Cardiac fibroblast (primary cell): Measurements from ENCODE around the gene SH2D2A.
A peak's percentile ranks its signal among the peaks of the same experiment; 100 is the strongest.

ENCODE experiments used
- DNase-seq, 2 donors: peaks; one replicate each; pipeline versions ENCODE4 v3.0.0 to v3.0.0-alpha.2; 2010; ENCODE audit warnings: low read depth in 2 of 2
- H3K4me3 ChIP-seq, 2 donors: replicated peaks in 1 of 2; 1 replicate in 1 of 2; 2 replicates in 1 of 2; pipeline ENCODE4 v1.5.1; 2011; ENCODE audit warnings: low read depth in 2 of 2, low read length in 2 of 2, mild to moderate bottlenecking in 2 of 2, moderate library complexity in 1 of 2
- CTCF ChIP-seq: IDR thresholded peaks from one replicate; pipeline ENCODE4 v1.5.1; 2011; ENCODE audit warnings: low read depth, mild to moderate bottlenecking, low read length, inconsistent platforms

Gene SH2D2A

GRCh38 chr1:156809711-156810366 is 6.8 kb downstream of the SH2D2A start:
- DNase-seq, result no peak
- TF ChIP-seq CTCF, result no peak

GRCh38 chr1:156809281-156809680 is 7.4 kb downstream of the SH2D2A start:
- no peak for TF ChIP-seq CTCF
- no peak overlapping the region for H3K4me3 ChIP-seq
- no peak for DNase-seq

More at GRCh38 chr1:156809711-156810366, 6.8 kb downstream of the SH2D2A start:
- H3K4me3 ChIP-seq, result no peak overlapping the region

GRCh38 chr1:156808186-156809030 is 8.2 kb downstream of the SH2D2A start:
- no peak overlapping the region for H3K4me3 ChIP-seq
- DNase-seq, result no peak
- TF ChIP-seq CTCF, result no peak

- no peak for DNase-seq
- no peak for TF ChIP-seq CTCF
Measured at GRCh38 chr1:156807627-156808026, 9.0 kb downstream of the SH2D2A start.

GRCh38 chr1:156806512-156807440 is 9.9 kb downstream of the SH2D2A start:
- DNase-seq, result peak in 1 of 2 donors; percentile 51
- no peak overlapping the region for H3K4me3 ChIP-seq
- no peak for TF ChIP-seq CTCF

More at GRCh38 chr1:156807627-156808026, 9.0 kb downstream of the SH2D2A start:
- H3K4me3 ChIP-seq, result no peak overlapping the region

- no peak overlapping the region for H3K4me3 ChIP-seq
- TF ChIP-seq CTCF, result no peak
- DNase-seq, result peak; percentile 34 to 83
Measured at GRCh38 chr1:156805766-156806511, 10.7 kb downstream of the SH2D2A start.
